RKO (cell line): ENCODE data around the gene VNN1.
"Not testable (repeated sequence)": the region's sequence is repeated elsewhere in the genome, so short reads cannot be mapped to it uniquely, and the experiment has no call there.

Experiments
- DNase-seq: peaks from one replicate; pipeline ENCODE4 v3.0.0-alpha.2; 2016; ENCODE audit warnings: low spot score

Gene VNN1

DNA sequence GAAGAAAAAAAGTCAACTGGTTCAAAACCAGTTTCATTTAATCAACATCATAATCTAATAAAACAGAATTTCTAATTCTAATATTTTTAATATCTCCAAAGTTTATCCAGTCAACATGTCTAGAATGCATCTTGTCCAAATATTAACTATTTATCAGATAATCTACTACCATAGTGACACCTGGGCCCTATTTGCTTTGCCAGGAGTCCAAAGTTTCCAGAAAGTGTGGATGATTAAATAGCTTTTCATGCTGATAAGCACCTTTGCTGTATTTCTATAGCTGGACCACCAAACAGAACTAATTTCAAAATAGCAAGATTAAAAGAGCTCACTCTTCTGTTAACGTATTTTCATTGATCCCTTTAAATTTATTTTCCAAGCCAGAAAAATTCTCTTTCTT, 42.6 kb downstream of the VNN1 start:
- DNase-seq, result no peak

DNA sequence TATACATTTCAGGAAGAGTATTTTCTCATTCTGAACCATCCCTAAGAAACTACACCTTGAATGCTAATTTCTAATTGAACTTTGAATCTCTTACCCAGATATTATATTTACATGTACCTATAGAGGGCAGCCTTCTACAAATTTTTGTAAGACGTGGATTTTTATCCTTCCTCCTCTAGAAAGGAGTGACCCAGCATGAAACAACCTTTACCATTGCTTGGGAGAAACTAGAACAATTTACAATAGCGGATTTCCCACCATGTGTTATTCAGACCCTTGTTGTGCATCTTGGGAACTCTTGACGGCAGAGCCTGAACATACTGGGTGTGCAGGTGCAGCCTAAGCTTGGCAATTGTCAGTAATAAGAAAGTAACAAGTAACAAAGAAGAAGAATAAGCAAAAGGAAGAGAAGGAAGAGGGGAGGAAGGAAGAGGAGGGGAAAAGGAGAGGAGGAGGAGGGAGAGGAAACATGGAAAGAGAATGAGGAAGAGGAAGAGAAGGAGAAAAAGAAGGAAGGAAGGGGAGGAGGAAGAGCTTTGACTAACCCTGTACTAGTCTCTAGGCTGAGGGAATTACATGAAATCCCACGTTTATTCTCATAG, 44.1 kb downstream of the VNN1 start:
- peak; percentile 76 for DNase-seq

DNA sequence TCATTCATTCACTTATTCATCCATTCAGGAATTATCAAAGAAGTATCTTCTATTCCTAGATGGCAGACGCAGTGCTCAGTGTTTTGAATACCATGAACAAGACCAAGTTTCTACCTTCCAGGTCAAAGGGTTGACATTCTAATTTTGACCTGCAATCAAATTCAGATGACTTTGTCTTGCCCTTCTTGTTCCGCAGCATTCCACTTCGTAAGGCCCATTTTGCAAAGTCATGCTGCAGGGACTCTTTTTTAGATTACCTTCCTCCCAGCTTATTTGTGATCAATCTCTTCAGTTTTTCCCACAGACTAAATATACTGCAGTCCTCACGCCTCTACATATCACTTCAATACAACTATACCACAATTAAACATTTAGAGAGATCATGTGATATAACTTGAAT, 47.7 kb downstream of the VNN1 start:
- no peak for DNase-seq

DNA sequence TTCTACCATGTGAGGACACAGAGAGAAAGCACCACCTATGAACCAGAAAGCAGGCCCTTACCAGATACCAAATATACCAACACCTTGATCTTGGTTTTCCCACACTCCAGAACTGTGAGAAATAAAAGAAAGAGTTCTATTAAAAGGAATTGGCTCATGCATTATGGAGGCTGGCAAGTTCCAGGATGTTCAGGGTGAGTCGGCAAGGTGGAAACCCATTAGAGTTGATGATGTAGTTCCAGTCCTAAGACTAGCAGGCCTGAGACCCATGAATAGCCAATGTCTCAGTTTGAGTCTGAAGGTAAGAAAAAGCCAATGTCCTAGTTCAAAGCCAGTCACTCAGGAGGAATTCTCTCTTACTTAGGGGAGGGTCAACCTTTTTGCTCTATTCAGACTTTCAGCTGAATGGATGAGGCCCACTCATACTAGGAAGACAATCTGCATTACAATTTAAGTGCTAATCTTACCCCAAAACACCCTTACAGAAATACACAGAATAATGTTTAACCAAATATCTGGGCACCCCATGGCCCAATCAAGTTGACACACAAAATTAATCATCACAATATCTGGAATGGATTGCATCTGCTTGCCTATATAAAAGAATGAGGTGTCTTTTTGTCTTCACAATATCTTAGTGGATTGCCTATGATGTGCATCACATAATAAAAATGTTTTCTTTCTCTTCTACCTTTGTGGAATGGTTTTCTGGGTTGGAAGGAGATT, 49.4 kb downstream of the VNN1 start:
- DNase-seq, result no peak

DNA sequence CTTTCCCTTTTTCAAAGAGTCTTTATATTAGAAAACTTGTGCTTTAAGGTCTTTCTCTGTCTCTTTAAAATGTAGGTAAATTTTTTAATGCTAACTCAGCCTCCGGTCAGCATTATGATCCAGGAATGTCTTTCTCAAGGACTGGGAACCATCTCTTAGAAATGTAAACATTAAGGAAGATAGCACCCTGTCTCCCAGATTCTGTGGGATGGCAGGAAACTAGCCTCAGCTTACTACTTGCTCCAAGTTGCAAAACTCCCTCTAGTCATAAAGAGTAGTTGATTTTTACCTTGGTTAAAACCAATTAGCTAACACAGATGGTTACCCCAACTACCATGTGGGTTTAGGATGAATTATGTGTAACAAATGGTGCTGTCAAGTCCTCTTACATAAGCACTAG, 50.2 kb downstream of the VNN1 start:
- no peak for DNase-seq

DNA sequence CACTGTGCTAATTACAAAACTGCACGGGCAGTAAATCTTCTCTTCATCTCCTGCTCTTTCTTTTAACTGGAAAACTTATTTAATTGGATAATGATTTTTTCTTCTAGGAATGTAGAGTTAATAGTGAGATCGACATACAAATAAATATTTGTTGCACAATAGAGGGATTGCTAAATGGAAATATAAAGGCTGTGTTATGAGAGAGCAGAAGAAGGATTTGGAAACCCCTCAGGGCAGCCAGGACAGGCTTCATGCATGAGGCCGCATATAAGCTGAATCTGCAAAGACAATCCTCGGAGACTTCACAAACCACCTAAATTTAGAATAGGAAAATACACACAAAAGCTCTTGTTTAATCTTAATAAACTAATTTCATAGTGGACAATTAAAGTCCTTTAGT, 51.9 kb downstream of the VNN1 start:
- no peak for DNase-seq

DNA sequence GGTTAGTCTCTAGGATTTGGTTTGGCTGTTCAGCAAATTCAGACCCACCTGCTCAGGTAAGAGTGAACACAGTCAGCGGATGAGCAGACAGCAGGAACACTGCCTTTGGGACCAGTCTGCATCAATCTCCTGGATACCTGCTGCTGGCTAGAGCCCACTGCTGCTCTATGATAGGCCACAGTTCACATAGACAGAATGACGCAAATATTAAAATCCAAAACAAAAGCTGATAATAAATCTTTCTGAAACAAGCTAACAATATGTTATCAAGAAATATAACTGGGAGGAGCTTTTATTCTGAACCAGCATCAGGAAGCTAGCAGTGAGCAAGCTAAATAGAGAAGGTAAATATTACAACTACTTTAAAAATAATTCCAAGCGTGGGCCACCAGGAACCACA, 54.8 kb downstream of the VNN1 start, which contains the start of gene TAAR1:
Gene TAAR1, minus strand, starts transcription at position 101 of the 400 bp plus-strand sequence. CDS start 13,179 bp downstream, outside the sequence.
- DNase-seq, result no peak

DNA sequence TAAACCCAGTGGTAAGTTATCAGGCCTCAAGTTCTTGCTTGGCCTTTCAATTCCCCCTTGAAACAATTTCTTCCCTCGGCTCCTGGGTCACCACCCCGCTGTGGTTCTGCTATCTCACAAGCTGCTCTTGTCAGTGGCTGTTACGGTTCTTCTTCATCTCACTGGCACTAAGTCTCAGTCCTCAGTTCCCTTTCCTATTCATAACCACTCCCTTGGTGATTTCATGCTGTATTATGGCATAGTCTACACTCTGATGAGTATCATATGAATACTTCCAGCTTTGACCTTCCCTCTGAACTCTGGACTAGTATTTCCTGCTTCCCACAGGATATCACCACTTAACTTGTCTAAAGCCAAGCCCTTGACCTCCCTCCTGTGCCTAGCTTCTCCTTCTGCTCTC, 62.8 kb downstream of the VNN1 start:
- no peak for DNase-seq

DNA sequence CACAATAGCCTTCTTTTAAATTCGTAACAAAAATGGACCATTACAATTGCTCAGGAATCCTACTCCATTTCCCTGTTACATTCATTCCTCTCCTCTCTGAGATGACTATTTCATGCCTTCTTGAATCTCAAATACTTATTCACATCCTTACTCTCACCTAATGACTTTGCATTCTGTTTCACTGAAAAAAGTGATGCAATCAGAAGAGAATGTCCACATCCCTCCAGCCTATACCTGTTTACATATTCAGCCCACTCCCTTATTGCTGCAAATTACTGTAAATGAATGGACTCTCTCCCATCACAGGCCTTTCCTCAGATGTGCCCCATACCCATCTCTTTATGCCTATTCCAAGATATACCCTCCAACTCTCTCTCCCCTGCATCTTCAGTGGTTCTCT, 63.4 kb downstream of the VNN1 start:
- no peak for DNase-seq

DNA sequence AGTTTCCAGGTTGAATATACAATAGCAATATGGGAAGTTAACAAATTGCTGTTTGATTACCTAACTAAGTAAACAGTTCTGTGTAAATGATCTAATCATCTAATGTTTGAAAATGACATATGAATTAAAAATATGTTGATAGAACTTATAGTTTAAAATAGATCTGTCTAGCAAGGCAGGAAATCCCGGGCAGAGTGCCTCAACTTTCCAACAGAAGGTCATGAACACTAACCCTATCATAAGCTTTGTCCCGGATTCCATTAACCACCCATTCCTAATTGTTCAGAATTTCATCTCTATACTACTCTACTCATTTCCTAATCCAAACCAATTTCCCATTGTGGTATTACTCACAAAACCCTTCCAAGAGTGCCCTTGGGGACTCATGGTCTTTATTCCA, 65.0 kb downstream of the VNN1 start:
- no peak for DNase-seq

DNA sequence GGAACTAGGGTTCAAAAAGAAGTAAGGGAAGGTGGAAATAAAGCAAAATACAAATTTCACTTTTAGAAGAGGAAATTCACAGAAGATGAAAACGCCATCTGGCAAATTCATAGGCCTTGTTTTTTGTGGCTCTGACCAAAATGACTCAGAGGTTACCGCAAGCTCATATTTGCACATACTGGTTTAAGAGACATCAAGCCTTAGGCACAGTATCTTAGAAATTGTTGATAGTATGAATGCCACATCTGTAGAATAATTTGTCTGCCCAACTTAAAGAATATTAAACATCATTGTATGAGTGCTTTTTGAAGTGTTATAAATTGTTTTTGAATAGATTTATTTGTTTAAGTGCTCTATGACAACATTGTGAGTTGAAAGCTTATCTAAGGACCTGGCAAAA, 65.5 kb downstream of the VNN1 start:
- DNase-seq, result peak; percentile 7

DNA sequence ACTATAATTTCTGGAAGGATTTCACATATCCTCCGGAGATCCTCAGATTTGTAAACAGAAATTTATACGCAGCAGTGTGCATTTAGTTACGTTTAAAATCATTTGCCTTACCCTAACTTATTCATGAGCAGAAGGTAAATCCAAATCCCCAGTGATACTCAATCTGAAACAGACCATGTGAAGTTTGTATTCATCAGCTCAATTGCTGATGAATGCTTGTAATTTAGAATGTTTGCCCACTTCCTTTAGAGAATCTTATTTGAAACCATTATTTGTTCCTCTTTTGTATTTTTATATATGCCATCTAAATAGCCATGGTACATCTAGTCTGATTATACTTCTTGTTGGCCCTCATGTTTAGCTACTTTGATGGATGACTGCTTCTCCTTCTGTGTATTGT, 70.3 kb downstream of the VNN1 start:
- no peak for DNase-seq

DNA sequence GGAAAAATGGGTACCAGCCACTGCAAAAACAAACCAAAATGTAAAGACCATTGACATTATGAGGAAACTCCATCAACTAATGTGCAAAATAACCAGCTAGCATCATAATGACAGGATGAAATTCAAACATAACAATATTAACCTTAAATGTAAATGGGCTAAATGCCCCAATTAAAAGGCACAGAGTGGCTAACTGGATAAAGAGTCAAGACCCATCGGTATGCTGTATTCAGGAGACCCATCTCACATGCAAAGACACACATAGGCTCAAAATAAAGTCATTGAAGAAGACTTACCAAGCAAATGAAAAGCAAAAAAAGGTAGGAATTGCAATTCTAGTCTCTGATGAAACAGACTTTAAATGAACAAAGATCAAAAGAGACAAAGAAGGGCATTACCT, 76.7 kb downstream of the VNN1 start:
- DNase-seq, result not testable (repeated sequence)

DNA sequence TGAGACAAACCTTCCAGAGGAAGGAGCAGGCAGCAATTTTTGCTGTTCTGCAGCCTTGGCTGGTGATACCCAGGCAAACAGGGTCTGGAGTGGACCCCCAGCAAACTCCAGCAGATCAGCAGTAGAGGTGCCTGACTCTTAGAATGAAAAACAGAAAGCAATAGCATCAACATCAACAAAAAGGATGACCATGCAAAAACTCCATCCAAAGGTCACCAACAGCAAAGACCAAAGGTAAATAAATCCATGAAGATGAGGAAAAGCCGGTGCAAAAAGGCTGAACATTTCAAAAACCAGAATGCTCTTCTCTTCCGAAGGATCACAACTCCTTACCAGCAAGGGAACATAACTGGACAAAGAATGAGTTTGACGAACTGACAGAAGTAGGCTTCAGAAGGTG, 77.9 kb downstream of the VNN1 start:
- DNase-seq, result not testable (repeated sequence)

DNA sequence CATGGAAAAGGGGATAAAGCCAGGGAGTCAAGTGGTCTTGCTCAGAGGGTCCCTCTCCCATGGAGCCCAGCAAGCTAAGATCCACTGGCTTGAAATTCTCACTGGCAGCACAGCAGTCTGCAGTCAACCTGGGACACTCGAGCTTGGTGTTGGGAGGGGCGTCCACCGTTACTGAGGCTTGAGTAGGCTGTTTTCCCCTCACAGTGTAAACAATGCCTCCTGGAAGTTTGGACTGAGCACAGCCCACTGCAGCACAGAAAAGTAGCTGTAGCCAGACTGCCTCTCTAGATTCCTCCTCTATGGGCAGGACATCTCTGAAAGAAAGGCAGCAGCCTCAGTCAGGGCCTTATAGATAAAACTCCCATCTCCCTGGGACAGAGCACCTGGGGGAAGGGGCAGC, 78.6 kb downstream of the VNN1 start:
- DNase-seq, result not testable (repeated sequence)

DNA sequence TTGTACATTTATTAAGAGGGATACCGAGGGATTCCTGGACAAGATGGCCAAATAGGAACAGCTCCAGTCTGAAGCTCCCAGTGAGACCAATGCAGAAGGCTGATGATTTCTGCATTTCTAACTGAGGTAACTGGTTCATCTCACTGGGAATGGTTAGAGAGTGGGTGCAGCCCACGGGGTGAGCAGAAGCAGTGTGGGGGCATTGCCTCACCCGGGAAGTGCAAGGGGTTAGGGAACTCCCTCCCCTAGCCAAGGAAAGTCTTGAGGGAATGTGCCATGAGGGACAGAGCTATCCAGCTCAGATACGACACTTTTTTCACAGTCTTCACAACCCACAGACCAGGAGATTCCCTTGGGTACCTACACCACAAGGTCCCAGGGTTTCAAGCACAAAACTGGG, 79.1 kb downstream of the VNN1 start:
- DNase-seq, result no peak

DNA sequence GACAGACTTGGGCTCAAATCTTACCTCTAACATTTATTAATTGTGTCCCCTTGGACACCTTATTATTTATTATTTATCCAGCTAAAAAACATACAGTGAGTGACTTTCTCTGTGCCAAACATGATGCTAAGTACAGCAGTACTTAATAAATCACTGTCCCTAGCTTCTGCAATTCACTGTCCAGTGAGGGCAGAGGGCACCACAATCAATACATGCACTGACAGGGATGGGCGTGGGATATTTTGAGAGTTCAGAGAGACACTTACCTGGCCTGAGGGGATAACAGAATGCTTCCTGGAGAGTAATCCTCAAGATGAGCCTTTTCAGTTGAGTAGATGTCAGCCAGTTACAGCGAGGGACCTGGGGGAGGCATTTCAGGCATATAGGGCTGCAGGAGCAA, 80.5 kb downstream of the VNN1 start:
- no peak for DNase-seq
